ENCODE measurements around the gene ATE1. TPM values are rescaled to one million over a fixed set of nuclear protein-coding genes. Genes with fewer than 3 reads are reported as not detected.
"Not testable (repeated sequence)": the region's sequence is repeated elsewhere in the genome, so short reads cannot be mapped to it uniquely, and the experiment has no call there.

Gene ATE1
- total RNA-seq, 1 donor from 2014 or later, result 24.2 TPM

GRCh38 chr10:121942749-121943416 lies 15.1 kb upstream of the ATE1 start:
- Mint-ChIP-seq H3K36me3 (ENCODE audit: low read depth) (no peaks in the 10 kb centered on the region), H3K27ac (ENCODE audit: unreplicated experiment) (peak overlapping the region; percentile 74), H3K27me3 (ENCODE audit: low read depth) (no peaks in the 10 kb centered on the region), H3K4me1 (ENCODE audit: low read depth) (peaks cover 12% of the 10 kb centered on the region), H3K9me3 (ENCODE audit: low read depth) (no peaks in the 10 kb centered on the region), H3K4me3 (ENCODE audit: unreplicated experiment) (no peak overlapping the region)
- TF ChIP-seq, protein P1, sequence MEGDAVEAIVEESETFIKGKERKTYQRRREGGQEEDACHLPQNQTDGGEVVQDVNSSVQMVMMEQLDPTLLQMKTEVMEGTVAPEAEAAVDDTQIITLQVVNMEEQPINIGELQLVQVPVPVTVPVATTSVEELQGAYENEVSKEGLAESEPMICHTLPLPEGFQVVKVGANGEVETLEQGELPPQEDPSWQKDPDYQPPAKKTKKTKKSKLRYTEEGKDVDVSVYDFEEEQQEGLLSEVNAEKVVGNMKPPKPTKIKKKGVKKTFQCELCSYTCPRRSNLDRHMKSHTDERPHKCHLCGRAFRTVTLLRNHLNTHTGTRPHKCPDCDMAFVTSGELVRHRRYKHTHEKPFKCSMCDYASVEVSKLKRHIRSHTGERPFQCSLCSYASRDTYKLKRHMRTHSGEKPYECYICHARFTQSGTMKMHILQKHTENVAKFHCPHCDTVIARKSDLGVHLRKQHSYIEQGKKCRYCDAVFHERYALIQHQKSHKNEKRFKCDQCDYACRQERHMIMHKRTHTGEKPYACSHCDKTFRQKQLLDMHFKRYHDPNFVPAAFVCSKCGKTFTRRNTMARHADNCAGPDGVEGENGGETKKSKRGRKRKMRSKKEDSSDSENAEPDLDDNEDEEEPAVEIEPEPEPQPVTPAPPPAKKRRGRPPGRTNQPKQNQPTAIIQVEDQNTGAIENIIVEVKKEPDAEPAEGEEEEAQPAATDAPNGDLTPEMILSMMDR (IDR thresholded peaks at IDR 0.05), result no peak
- no peak for DNase-seq (ENCODE audit: low spot score)

- Mint-ChIP-seq H3K36me3 (ENCODE audit: low read depth) (no peaks in the 10 kb centered on the region), H3K27ac (ENCODE audit: unreplicated experiment) (no peak overlapping the region), H3K9me3 (ENCODE audit: low read depth) (no peaks in the 10 kb centered on the region), H3K4me3 (ENCODE audit: unreplicated experiment) (no peak overlapping the region), H3K4me1 (ENCODE audit: low read depth) (peaks cover 12% of the 10 kb centered on the region), H3K27me3 (ENCODE audit: low read depth) (no peaks in the 10 kb centered on the region)
- no peak for DNase-seq (ENCODE audit: low spot score)
- TF ChIP-seq, protein P1 (IDR thresholded peaks at IDR 0.05), result no peak
These were observed 13.7 kb upstream of the ATE1 start for GRCh38 chr10:121941532-121941931.

GRCh38 chr10:121936295-121936694 lies 8.5 kb upstream of the ATE1 start:
- Mint-ChIP-seq H3K4me3 (ENCODE audit: unreplicated experiment) (no peak overlapping the region), H3K9me3 (ENCODE audit: low read depth) (no peaks in the 10 kb centered on the region), H3K36me3 (ENCODE audit: low read depth) (no peaks in the 10 kb centered on the region), H3K4me1 (ENCODE audit: low read depth) (no peaks in the 10 kb centered on the region), H3K27ac (ENCODE audit: unreplicated experiment) (no peak overlapping the region), H3K27me3 (ENCODE audit: low read depth) (no peaks in the 10 kb centered on the region)
- no peak for DNase-seq (ENCODE audit: low spot score)
- TF ChIP-seq, protein P1 (IDR thresholded peaks at IDR 0.05), result no peak

DNA sequence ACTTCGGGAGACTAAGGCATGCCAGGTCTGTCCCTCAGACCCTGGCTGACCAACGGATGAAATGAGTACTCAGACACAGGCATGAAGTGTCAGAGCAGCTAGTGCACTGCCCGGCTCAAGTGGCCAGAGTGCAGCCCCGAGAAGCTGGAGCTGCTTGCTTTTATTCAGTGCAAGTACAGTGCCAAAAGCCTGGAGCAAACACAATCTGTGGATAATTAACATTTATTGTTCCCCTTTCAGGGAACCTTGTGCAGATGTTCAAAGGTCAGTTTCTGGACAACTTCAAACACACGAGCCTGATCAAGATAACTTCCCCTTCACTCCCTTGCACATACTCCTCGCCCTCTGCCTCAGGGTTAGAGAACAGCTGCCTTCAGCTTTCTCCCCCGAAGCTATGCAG lies 7.9 kb upstream of the ATE1 start:
- H3K4me1 Mint-ChIP-seq (ENCODE audit: low read depth), result peaks cover 5% of the 10 kb centered on the region
- H3K36me3 Mint-ChIP-seq (ENCODE audit: low read depth), result no peaks in the 10 kb centered on the region
- H3K9me3 Mint-ChIP-seq (ENCODE audit: low read depth), result no peaks in the 10 kb centered on the region
- no peaks in the 10 kb centered on the region for H3K27me3 Mint-ChIP-seq (ENCODE audit: low read depth)
- H3K27ac Mint-ChIP-seq (ENCODE audit: unreplicated experiment), result no peak overlapping the region
- TF ChIP-seq, protein P1 (IDR thresholded peaks at IDR 0.05), result no peak
- H3K4me3 Mint-ChIP-seq (ENCODE audit: unreplicated experiment), result no peak overlapping the region
- DNase-seq (ENCODE audit: low spot score), result no peak

DNA sequence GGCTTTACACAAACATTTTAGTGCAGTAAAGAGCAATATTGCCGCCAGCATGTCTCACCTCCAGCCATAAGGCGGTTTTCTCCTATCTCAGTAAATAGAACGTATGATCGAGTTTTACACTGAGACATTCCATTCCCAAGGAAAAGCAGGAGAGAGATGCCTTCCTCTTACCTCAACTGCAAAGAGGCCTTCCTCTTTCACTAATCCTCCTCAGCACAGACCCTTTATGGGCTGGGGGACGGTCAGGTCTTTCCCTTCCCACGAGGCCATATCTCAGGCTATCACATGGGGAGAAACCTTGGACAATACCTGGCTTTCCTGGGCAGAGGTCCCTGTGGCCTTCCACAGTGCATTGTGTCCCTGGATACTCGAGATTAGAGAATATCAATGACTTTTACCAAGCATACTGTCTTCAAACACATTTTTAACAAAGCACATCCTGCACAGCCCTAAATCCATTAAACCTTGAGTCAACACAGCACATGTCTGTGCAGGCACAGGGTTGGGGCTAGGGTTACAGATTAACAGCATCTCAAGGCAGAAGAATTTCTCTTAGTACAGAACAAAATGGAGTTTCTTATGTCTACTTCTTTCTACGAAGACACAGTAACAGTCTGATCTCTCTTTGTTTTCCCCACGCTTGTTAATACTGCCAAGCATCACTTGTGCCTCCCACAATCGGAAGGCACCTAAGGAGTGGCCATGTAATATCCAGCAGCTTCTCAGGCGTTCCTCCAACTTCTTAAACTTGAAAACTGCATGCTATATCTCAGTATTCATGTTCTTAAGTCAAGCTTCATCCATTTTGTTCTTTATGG lies 2.6 kb upstream of the ATE1 start:
- H3K27me3 Mint-ChIP-seq (ENCODE audit: low read depth); DNase-seq (ENCODE audit: low spot score); H3K9me3 Mint-ChIP-seq (ENCODE audit: low read depth); H3K36me3 Mint-ChIP-seq (ENCODE audit: low read depth): not testable (repeated sequence)
- Mint-ChIP-seq H3K4me3 (ENCODE audit: unreplicated experiment) (peak overlapping the region; percentile 95), H3K27ac (ENCODE audit: unreplicated experiment) (peak overlapping the region; percentile 74), H3K4me1 (ENCODE audit: low read depth) (peaks cover 35% of the 10 kb centered on the region)

DNA sequence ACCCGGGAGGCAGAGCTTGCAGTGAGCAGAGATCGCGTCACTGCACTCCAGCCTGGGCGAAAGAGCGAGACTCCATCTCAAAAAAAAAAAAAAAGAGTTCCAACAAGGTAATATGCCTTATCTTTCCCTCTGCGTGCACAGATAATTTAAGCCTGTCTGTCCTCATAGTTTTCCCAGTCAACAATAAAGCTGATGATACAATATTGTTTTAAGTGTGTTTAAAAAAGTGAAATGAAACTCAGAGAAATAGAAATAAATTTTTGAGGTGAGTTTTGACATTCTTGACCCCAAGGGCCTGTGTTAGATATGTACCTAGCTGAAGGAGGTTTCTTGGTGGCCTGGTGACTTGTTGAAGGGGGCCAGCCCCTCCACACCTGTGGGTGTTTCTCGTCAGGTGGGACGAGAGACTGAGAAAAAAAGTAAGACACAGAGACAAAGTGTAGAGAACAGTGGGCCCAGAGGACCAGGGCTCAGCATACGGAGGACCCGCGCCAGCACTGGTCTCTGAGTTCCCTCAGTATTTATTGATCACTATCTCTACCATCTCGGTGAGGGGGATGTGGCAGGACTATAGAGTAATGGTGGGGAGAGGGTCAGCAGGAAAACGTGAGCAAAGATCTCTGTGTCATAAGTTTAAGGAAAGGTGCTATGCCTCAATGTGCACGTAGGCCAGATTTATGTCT lies 1.9 kb upstream of the ATE1 start:
- not testable (repeated sequence) for DNase-seq (ENCODE audit: low spot score); H3K36me3 Mint-ChIP-seq (ENCODE audit: low read depth); H3K9me3 Mint-ChIP-seq (ENCODE audit: low read depth); H3K27me3 Mint-ChIP-seq (ENCODE audit: low read depth)
- Mint-ChIP-seq H3K4me3 (ENCODE audit: unreplicated experiment) (peak overlapping the region; percentile 95), H3K27ac (ENCODE audit: unreplicated experiment) (peak overlapping the region; percentile 74), H3K4me1 (ENCODE audit: low read depth) (peaks cover 38% of the 10 kb centered on the region)

Data from chondrocyte (in vitro differentiated cells).